DMS153 treated with DMSO at 0.1 percent for 48 hours (cell line): Measurements from ENCODE around the gene EXOC4.
"Not testable (repeated sequence)": the region's sequence is repeated elsewhere in the genome, so short reads cannot be mapped to it uniquely, and the experiment has no call there.

ENCODE experiments used
- DNase-seq: peaks from one replicate; lab custom pipeline; 2025; ENCODE audit not compliant: unreplicated experiment; lab: John Stamatoyannopoulos, UW

Gene EXOC4

GRCh38 chr7:133778472-133778871 lies 525.6 kb downstream of the EXOC4 start:
- no peak for DNase-seq

- not testable (repeated sequence) for DNase-seq
These were observed 526.7 kb downstream of the EXOC4 start for GRCh38 chr7:133779538-133779937.

GRCh38 chr7:133780912-133781311 lies 528.0 kb downstream of the EXOC4 start:
- no peak for DNase-seq

- no peak for DNase-seq
These were observed 528.7 kb downstream of the EXOC4 start for GRCh38 chr7:133781486-133782090.

- no peak for DNase-seq
These were observed 529.6 kb downstream of the EXOC4 start for GRCh38 chr7:133782470-133782869.

- DNase-seq = no peak
These were observed 530.4 kb downstream of the EXOC4 start for GRCh38 chr7:133783276-133783675.

GRCh38 chr7:133784486-133785001 lies 531.7 kb downstream of the EXOC4 start:
- no peak for DNase-seq

- DNase-seq = no peak
These were observed 533.6 kb downstream of the EXOC4 start for GRCh38 chr7:133786401-133786937.

- DNase-seq = no peak
These were observed 537.1 kb downstream of the EXOC4 start for GRCh38 chr7:133789974-133790373.

- no peak for DNase-seq
These were observed 538.0 kb downstream of the EXOC4 start for GRCh38 chr7:133790911-133791310.

GRCh38 chr7:133794479-133794878 lies 541.6 kb downstream of the EXOC4 start:
- no peak for DNase-seq

- no peak for DNase-seq
These were observed 542.3 kb downstream of the EXOC4 start for GRCh38 chr7:133795068-133795665.

- no peak for DNase-seq
These were observed 544.2 kb downstream of the EXOC4 start for GRCh38 chr7:133796782-133797745.

- DNase-seq = no peak
These were observed 545.1 kb downstream of the EXOC4 start for GRCh38 chr7:133797818-133798520.

- no peak for DNase-seq
These were observed 548.5 kb downstream of the EXOC4 start for GRCh38 chr7:133801341-133801740.

- DNase-seq = no peak
These were observed 551.2 kb downstream of the EXOC4 start for GRCh38 chr7:133804127-133804526.

GRCh38 chr7:133805426-133805825 lies 552.5 kb downstream of the EXOC4 start:
- no peak for DNase-seq

- DNase-seq = no peak
These were observed 555.0 kb downstream of the EXOC4 start for GRCh38 chr7:133807624-133808492.

GRCh38 chr7:133808493-133808866 lies 555.6 kb downstream of the EXOC4 start:
- no peak for DNase-seq

GRCh38 chr7:133812877-133813276 lies 560.0 kb downstream of the EXOC4 start:
- DNase-seq = no peak
